WTC11 (cell line): Measurements from ENCODE around the gene COL25A1. TPM values are rescaled to one million over a fixed set of nuclear protein-coding genes. Genes with fewer than 3 reads are reported as not detected.

Source experiments
- ATAC-seq: fragments of 200-7000 bp; cut with Tn5 transposase; 2 replicates; pipeline ENCODE4 v1.10.0; 2021; ENCODE audit warnings: mild to moderate bottlenecking, moderate library complexity
- CTCF ChIA-PET: fragments of 300-600 bp; sonication (Branson Sonifier 250); formaldehyde crosslinking; loops from one replicate; lab custom pipeline; 2021; ENCODE audit warnings: antibody characterized with exemption; lab: Charles Lee
- POLR2A ChIA-PET: fragments of 350-600 bp; sonication (Branson Sonifier 250); formaldehyde crosslinking; loops from one replicate; lab custom pipeline; 2021; ENCODE audit warnings: antibody characterized with exemption; lab: Charles Lee
- DNase-seq: peaks from one replicate; pipeline ENCODE4 v3.0.0; 2021; ENCODE audit warnings: low spot score
- H3K27ac Mint-ChIP-seq: 2 replicates; pipeline ENCODE4 v1.8.0; 2021; ENCODE audit warnings: mixed read lengths
- H3K27me3 Mint-ChIP-seq: 2 replicates; pipeline ENCODE4 v1.8.0; 2021; ENCODE audit warnings: low read depth, mild to moderate bottlenecking, moderate library complexity, mixed read lengths
- H3K36me3 Mint-ChIP-seq: 2 replicates; pipeline ENCODE4 v1.8.0; 2021; ENCODE audit warnings: mixed read lengths
- H3K4me1 Mint-ChIP-seq: 2 replicates; pipeline ENCODE4 v1.8.0; 2022; ENCODE audit warnings: mixed read lengths
- H3K4me3 Mint-ChIP-seq: 2 replicates; pipeline ENCODE4 v1.8.0; 2021; ENCODE audit warnings: mild to moderate bottlenecking, moderate library complexity, mixed read lengths
- H3K9me3 Mint-ChIP-seq: 2 replicates; pipeline ENCODE4 v1.8.0; 2021; ENCODE audit warnings: mixed read lengths
- AR ChIP-seq: fragments of 250-450 bp; sonication (Bioruptor Pico); IDR thresholded peaks from 2 replicates; pipeline ENCODE4 v1.9.0; 2021; ENCODE audit warnings: mild to moderate bottlenecking
- ATF3 ChIP-seq: sonication (generic); formaldehyde crosslinking; conservative IDR thresholded peaks from 2 replicates; pipeline ENCODE4 v1.8.1; 2022; ENCODE audit warnings: mild to moderate bottlenecking, missing genetic modification reagents
- ELF4 ChIP-seq: sonication (generic); formaldehyde crosslinking; IDR thresholded peaks from 2 replicates; pipeline ENCODE4 v1.8.1; 2022; ENCODE audit warnings: low read depth, mild to moderate bottlenecking, moderate library complexity, missing genetic modification reagents
- ERG ChIP-seq: fragments of 250-450 bp; sonication (Bioruptor Pico); IDR thresholded peaks from 2 replicates; pipeline ENCODE4 v1.8.0; 2021; ENCODE audit warnings: mild to moderate bottlenecking
- FOXP1 ChIP-seq: sonication (generic); formaldehyde crosslinking; IDR thresholded peaks from 2 replicates; pipeline ENCODE4 v1.8.0; 2022; ENCODE audit warnings: missing genetic modification reagents, mild to moderate bottlenecking, moderate library complexity, borderline replicate concordance
- HMGXB4 ChIP-seq: sonication (generic); formaldehyde crosslinking; IDR thresholded peaks from 2 replicates; pipeline ENCODE4 v1.8.1; 2023; ENCODE audit warnings: mild to moderate bottlenecking, moderate library complexity, missing genetic modification reagents
- IRF1 ChIP-seq: sonication (generic); formaldehyde crosslinking; IDR thresholded peaks from 2 replicates; pipeline ENCODE4 v1.8.0; 2023; ENCODE audit warnings: missing genetic modification reagents
- MAX ChIP-seq: sonication (generic); formaldehyde crosslinking; IDR thresholded peaks from 2 replicates; pipeline ENCODE4 v1.8.0; 2022; ENCODE audit warnings: mild to moderate bottlenecking, missing genetic modification reagents
- NR2C2 ChIP-seq: sonication (generic); formaldehyde crosslinking; IDR thresholded peaks from 2 replicates; pipeline ENCODE4 v1.8.0; 2022; ENCODE audit warnings: mild to moderate bottlenecking, missing genetic modification reagents
- OVOL2 ChIP-seq: fragments of 250-450 bp; sonication (Bioruptor Pico); IDR thresholded peaks from 2 replicates; pipeline ENCODE4 v1.9.0; 2021; ENCODE audit warnings: mild to moderate bottlenecking, borderline replicate concordance
- SMAD3 ChIP-seq: sonication (generic); formaldehyde crosslinking; IDR thresholded peaks from 2 replicates; pipeline ENCODE4 v1.8.0; 2022; ENCODE audit warnings: missing genetic modification reagents, mild to moderate bottlenecking, borderline replicate concordance
- SOX15 ChIP-seq: fragments of 250-450 bp; sonication (Bioruptor Pico); IDR thresholded peaks from 2 replicates; pipeline ENCODE4 v1.9.0; 2021; ENCODE audit warnings: mild to moderate bottlenecking
- TEAD1 ChIP-seq: sonication (generic); formaldehyde crosslinking; IDR thresholded peaks from 2 replicates; pipeline ENCODE4 v1.8.0; 2022; ENCODE audit warnings: mild to moderate bottlenecking, missing genetic modification reagents
- TEAD4 ChIP-seq: sonication (generic); formaldehyde crosslinking; IDR thresholded peaks from 2 replicates; pipeline ENCODE4 v1.8.0; 2022; ENCODE audit warnings: mild to moderate bottlenecking, missing genetic modification reagents
- TP53 ChIP-seq: sonication (generic); formaldehyde crosslinking; IDR thresholded peaks from 2 replicates; pipeline ENCODE4 v1.8.1; 2023; ENCODE audit warnings: mild to moderate bottlenecking, missing genetic modification reagents
- ZMAT4 ChIP-seq: fragments of 250-450 bp; sonication (Bioruptor Pico); IDR thresholded peaks from 2 replicates; pipeline ENCODE4 v1.9.0; 2021; ENCODE audit warnings: mild to moderate bottlenecking
- ZNF317 ChIP-seq: sonication (generic); formaldehyde crosslinking; IDR thresholded peaks from 2 replicates; pipeline ENCODE4 v1.8.1; 2023; ENCODE audit warnings: low read depth, mild to moderate bottlenecking, moderate library complexity, missing genetic modification reagents, borderline replicate concordance
- ZNF423 ChIP-seq: fragments of 250-450 bp; sonication (Bioruptor Pico); IDR thresholded peaks from 2 replicates; pipeline ENCODE4 v2.1.2; 2022; ENCODE audit warnings: mild to moderate bottlenecking, moderate library complexity
- ZSCAN18 ChIP-seq: fragments of 250-450 bp; sonication (Bioruptor Pico); IDR thresholded peaks from 2 replicates; pipeline ENCODE4 v2.1.2; 2022; ENCODE audit warnings: mild to moderate bottlenecking, moderate library complexity
- total RNA-seq: library from RNA; stranded (reverse); gene quantifications from 3 replicates; pipeline ENCODE4 v1.2.3, GENCODE V29; 2021

Gene COL25A1
- total RNA-seq, 1 experiment from 2014 or later: 6.6 TPM

- no peak for TF ChIP-seq ELF4
Measured at GRCh38 chr4:108787724-108788123, 514.7 kb downstream of the COL25A1 start (continued).

- no peak overlapping the region for H3K27ac Mint-ChIP-seq
- TF ChIP-seq TP53 (CRISPR knock-in tag) (no peak), TEAD1 (CRISPR knock-in tag) (no peak), ZNF423 (CRISPR knock-in tag) (no peak)
- DNase-seq (no peak), ATAC-seq (no peak; the same call in 1 of the 2 replicates)
- POLR2A ChIA-PET: no interaction called here
- no peak overlapping the region for H3K4me3 Mint-ChIP-seq
- H3K4me1 Mint-ChIP-seq: peaks cover 8% of the 10 kb centered on the region; the same call in 1 of the 2 replicates
- CTCF ChIA-PET: no interaction called here
- H3K27me3 Mint-ChIP-seq: no peaks in the 10 kb centered on the region
- no peaks in the 10 kb centered on the region for H3K36me3 Mint-ChIP-seq
- no peaks in the 10 kb centered on the region for H3K9me3 Mint-ChIP-seq
Measured at GRCh38 chr4:108787106-108787505, 515.4 kb downstream of the COL25A1 start.

- ChIA-PET CTCF (no interaction called here), POLR2A (interaction anchor here (0.7 kb wide), 1 partner anchor 63 kb away, joined by 3 read pairs; no protein-coding TSS in a partner anchor)
- Mint-ChIP-seq H3K4me1 (peaks cover 8% of the 10 kb centered on the region; the same call in 1 of the 2 replicates), H3K4me3 (no peak overlapping the region), H3K36me3 (no peaks in the 10 kb centered on the region), H3K9me3 (no peaks in the 10 kb centered on the region), H3K27me3 (no peaks in the 10 kb centered on the region), H3K27ac (no peak overlapping the region)
- no peak for ATAC-seq
- TF ChIP-seq HMGXB4: no peak
- TF ChIP-seq ATF3 (CRISPR knock-in tag): no peak
- no peak for TF ChIP-seq SMAD3 (CRISPR knock-in tag)
- TF ChIP-seq FOXP1 (CRISPR knock-in tag): no peak
- no peak for TF ChIP-seq IRF1
- DNase-seq: no peak
Measured at GRCh38 chr4:108786351-108786750, 516.1 kb downstream of the COL25A1 start.

- Mint-ChIP-seq H3K36me3 (no peaks in the 10 kb centered on the region), H3K27me3 (no peaks in the 10 kb centered on the region), H3K4me1 (peaks cover 8% of the 10 kb centered on the region; the same call in 1 of the 2 replicates), H3K27ac (no peak overlapping the region), H3K4me3 (no peak overlapping the region), H3K9me3 (no peaks in the 10 kb centered on the region)
- TF ChIP-seq ZSCAN18 (CRISPR knock-in tag) (no peak), ERG (no peak), AR (CRISPR knock-in tag) (no peak), ZNF317 (CRISPR knock-in tag) (no peak), SMAD3 (CRISPR knock-in tag) (no peak), IRF1 (no peak), TEAD4 (CRISPR knock-in tag) (no peak), ZMAT4 (no peak), NR2C2 (CRISPR knock-in tag) (no peak), OVOL2 (CRISPR knock-in tag) (no peak), SOX15 (CRISPR knock-in tag) (no peak), MAX (CRISPR knock-in tag) (no peak)
- ATAC-seq (no peak), DNase-seq (no peak)
- POLR2A ChIA-PET: no interaction called here
- CTCF ChIA-PET: no interaction called here
Measured at GRCh38 chr4:108783665-108784463, 518.6 kb downstream of the COL25A1 start.
